Urothelium cell line (cell line): Measurements from ENCODE around the gene EBNA1BP2.
"Not testable (repeated sequence)": the region's sequence is repeated elsewhere in the genome, so short reads cannot be mapped to it uniquely, and the experiment has no call there.

Experiments used
- DNase-seq: peaks from one replicate; pipeline ENCODE4 v3.0.0; 2011; ENCODE audit warnings: low spot score, mixed read lengths
- FAIRE-seq: peaks from 2 replicates; lab custom pipeline; 2011; peaks lifted over from hg19 to GRCh38; lab: Jason Lieb, UNC

EBNA1BP2 gene

DNA sequence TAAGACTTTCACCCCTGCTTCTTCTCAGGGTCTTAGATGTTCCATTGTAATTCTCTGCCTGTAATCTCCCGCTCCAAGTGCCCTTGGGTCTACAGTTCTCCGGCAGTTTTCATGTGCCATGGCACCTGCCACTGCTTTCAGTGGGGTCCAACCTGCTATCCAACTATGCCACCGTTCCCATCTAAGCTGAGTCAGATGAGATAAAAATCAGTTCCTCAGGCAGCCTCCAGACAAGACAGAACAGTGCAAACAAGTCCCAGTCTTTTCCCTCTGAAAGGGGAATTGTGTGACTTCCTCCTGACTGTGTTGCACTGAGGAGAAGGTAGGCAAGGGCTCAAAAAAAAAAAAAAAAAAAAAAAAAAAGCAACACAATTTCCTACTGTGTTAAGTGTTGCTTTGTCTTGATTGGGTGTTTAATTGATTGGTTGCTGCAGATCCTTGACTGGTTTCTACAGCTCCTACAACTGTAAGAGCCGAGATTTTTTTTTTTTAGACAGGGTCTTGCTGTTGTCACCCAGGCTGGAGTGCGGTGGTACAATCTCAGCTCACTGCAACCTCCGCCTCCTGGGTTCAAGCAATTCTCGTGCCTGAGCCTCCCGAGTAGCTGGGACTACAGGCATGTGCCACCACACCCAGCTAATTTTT, 50.7 kb downstream of the EBNA1BP2 start:
- FAIRE-seq (no peak), DNase-seq (peak; percentile 46)

DNA sequence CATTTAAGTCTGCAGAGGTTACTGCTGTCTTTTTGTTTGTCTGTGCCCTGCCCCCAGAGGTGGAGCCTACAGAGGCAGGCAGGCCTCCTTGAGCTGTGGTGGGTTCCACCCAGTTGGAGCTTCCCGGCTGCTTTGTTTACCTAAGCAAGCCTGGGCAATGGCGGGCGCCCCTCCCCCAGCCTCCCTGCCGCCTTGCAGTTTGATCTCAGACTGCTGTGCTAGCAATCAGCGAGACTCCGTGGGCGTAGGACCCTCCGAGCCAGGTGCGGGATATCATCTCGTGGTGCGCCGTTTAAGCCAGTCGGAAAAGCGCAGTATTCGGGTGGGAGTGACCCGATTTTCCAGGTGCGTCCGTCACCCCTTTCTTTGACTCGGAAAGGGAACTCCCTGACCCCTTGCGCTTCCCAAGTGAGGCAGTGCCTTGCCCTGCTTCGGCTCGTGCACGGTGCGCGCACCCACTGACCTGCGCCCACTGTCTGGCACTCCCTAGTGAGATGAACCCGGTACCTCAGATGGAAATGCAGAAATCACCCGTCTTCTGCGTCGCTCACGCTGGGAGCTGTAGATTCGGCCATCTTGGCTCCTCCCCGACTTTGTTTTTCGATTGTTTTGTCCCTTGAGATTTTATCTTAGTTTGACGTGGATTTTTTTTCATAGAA, 52.0 kb downstream of the EBNA1BP2 start:
- peak; percentile 44 for DNase-seq
- FAIRE-seq = not testable (repeated sequence)
